DND-41 (cell line): ENCODE results near the gene SGCD.

ENCODE experiments used
- ATAC-seq: fragments of 200-7000 bp; cut with Tn5 transposase; 3 replicates; pipeline ENCODE4 v1.9.1; 2021; ENCODE audit warnings: low read depth; ENCODE audit not compliant: insufficient read depth
- DNase-seq: peaks from one replicate; pipeline ENCODE4 v3.0.0-alpha.2; 2020
- H2AFZ ChIP-seq: 2 replicates; pipeline ENCODE4 v1.6.0; 2012; ENCODE audit warnings: low read depth, low read length
- H3K27ac ChIP-seq: 2 replicates; pipeline ENCODE4 v1.5.1; 2012; ENCODE audit warnings: low read length, inconsistent platforms
- H3K27me3 ChIP-seq: fragments of 200-600 bp; sonication (generic); 2 replicates; pipeline ENCODE4 v1.6.0; 2012; ENCODE audit warnings: low read length, mild to moderate bottlenecking, inconsistent platforms; ENCODE audit not compliant: insufficient read depth, poor library complexity
- H3K36me3 ChIP-seq: 2 replicates; pipeline ENCODE4 v1.5.1; 2012; ENCODE audit warnings: low read length, inconsistent platforms; ENCODE audit not compliant: insufficient read depth
- H3K4me1 ChIP-seq: 2 replicates; pipeline ENCODE4 v1.5.1; 2012; ENCODE audit warnings: mild to moderate bottlenecking, low read length; ENCODE audit not compliant: insufficient read depth
- H3K4me2 ChIP-seq: 2 replicates; pipeline ENCODE4 v1.6.0; 2012; ENCODE audit warnings: mild to moderate bottlenecking, moderate library complexity, low read length, inconsistent platforms; ENCODE audit not compliant: insufficient read depth
- H3K4me3 ChIP-seq, 2 experiments: fragments of 200-600 bp in 1 of 2; shearing (Covaris generic) in 1 of 2; 2 replicates each; pipeline ENCODE4 v1.5.1; 2012 to 2016; ENCODE audit warnings: inconsistent platforms in 2 of 2, low read length in 2 of 2, mild to moderate bottlenecking in 2 of 2, low read depth in 1 of 2, moderate library complexity in 1 of 2
- H3K79me2 ChIP-seq: 2 replicates; pipeline ENCODE4 v1.6.0; 2012; ENCODE audit warnings: low read length, inconsistent platforms; ENCODE audit not compliant: insufficient read depth
- H3K9ac ChIP-seq: 2 replicates; pipeline ENCODE4 v1.6.0; 2012; ENCODE audit warnings: low read depth, mild to moderate bottlenecking, inconsistent platforms, low read length, moderate library complexity
- H3K9me3 ChIP-seq: 2 replicates; pipeline ENCODE4 v1.5.1; 2012; ENCODE audit warnings: low read length, moderate library complexity, mild to moderate bottlenecking, inconsistent platforms; ENCODE audit not compliant: insufficient read depth, severe bottlenecking
- H4K20me1 ChIP-seq: 2 replicates; pipeline ENCODE4 v1.6.0; 2012; ENCODE audit warnings: low read length; ENCODE audit not compliant: insufficient read depth
- EZH2 ChIP-seq: IDR thresholded peaks from 3 replicates; pipeline ENCODE4 v1.6.1; 2012; ENCODE audit warnings: borderline replicate concordance, low read depth, mild to moderate bottlenecking, moderate library complexity, low read length, inconsistent platforms; ENCODE audit not compliant: severe bottlenecking
- TF ChIP-seq, protein P1 (sequence below): IDR thresholded peaks from 2 replicates; pipeline ENCODE4 v1.5.1; 2012; ENCODE audit warnings: borderline replicate concordance, low read length, moderate library complexity, mild to moderate bottlenecking; ENCODE audit not compliant: poor library complexity, severe bottlenecking; ENCODE audit errors: extremely low read depth

The SGCD gene

DNA sequence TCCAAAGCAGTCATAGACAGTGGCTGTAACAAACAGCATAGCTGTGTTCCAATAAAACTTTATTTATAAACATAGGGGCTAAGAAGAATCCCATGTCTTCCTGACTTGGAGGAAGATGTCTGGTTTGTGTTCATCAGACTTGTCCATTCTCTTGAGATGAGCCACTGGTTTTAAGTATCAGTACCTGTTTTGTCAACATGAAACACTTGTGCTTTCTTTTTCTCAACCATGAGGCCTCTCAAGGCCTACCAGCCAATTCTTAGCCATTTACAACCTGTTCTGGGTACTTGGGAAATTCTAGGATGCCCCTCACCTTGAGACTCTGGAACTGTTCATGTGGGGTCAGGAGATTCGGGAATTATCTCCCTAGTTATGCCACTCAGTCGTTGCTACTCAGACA, 368.8 kb downstream of the SGCD start:
- no peak for ATAC-seq
- Histone ChIP-seq H3K9ac (no peak overlapping the region), H3K4me1 (no peaks in the 10 kb centered on the region), H3K27me3 (peaks cover 9% of the 10 kb centered on the region), H2AFZ (no peak overlapping the region), H3K79me2 (no peaks in the 10 kb centered on the region), H4K20me1 (no peaks in the 10 kb centered on the region), H3K36me3 (no peaks in the 10 kb centered on the region), H3K9me3 (no peaks in the 10 kb centered on the region), H3K4me3 (no peak overlapping the region), H3K27ac (no peak overlapping the region), H3K4me2 (no peak overlapping the region)
- DNase-seq, result no peak
- no peak for TF ChIP-seq EZH2
- TF ChIP-seq, protein P1, sequence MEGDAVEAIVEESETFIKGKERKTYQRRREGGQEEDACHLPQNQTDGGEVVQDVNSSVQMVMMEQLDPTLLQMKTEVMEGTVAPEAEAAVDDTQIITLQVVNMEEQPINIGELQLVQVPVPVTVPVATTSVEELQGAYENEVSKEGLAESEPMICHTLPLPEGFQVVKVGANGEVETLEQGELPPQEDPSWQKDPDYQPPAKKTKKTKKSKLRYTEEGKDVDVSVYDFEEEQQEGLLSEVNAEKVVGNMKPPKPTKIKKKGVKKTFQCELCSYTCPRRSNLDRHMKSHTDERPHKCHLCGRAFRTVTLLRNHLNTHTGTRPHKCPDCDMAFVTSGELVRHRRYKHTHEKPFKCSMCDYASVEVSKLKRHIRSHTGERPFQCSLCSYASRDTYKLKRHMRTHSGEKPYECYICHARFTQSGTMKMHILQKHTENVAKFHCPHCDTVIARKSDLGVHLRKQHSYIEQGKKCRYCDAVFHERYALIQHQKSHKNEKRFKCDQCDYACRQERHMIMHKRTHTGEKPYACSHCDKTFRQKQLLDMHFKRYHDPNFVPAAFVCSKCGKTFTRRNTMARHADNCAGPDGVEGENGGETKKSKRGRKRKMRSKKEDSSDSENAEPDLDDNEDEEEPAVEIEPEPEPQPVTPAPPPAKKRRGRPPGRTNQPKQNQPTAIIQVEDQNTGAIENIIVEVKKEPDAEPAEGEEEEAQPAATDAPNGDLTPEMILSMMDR, result no peak

DNA sequence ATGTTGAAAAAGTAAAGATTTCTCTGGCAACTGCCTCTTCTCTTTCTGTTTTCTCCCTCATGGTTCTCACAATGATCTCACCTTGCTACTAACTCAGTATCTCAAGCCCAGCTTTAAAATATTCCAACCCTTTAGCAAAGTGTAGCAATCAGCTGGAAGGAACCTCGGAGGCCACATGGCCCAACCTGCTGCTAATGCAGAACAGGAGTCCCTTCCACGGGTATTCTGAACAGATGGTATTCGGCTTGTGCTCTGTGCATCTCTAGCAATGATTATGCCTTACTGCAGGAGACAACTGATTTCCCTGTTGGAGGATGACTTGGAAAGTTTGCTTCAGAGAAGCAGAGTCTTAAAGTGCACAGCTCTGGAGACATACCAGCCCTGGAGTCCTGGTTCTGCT, 371.4 kb downstream of the SGCD start:
- Histone ChIP-seq H3K27ac (no peak overlapping the region), H3K9me3 (no peaks in the 10 kb centered on the region), H3K9ac (no peak overlapping the region), H3K79me2 (no peaks in the 10 kb centered on the region), H3K36me3 (no peaks in the 10 kb centered on the region), H3K4me2 (no peak overlapping the region), H3K4me3 (no peak overlapping the region), H4K20me1 (no peaks in the 10 kb centered on the region), H2AFZ (no peak overlapping the region), H3K4me1 (no peaks in the 10 kb centered on the region), H3K27me3 (peaks cover 4% of the 10 kb centered on the region)
- TF ChIP-seq, protein P1, result no peak
- TF ChIP-seq EZH2, result no peak
- DNase-seq, result no peak
- ATAC-seq, result no peak

DNA sequence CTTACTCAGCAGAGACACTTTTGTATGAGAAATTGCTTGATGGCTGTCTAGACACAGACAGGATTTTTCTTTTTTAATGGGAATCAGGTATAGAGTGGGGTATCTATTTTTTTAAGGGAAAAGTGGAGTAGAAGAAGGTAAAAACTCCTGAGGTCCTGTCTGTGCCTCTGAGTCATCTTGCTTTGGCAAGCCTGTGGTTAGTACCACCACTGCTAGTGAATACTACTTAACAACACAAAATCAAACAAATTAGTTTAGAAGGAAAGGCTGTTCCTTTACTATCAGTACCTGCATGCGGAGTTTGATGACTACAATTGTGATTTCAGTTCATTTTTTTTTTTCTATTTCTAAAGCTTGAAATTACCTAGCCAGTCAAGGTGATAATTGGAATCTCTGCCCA, 372.2 kb downstream of the SGCD start:
- ATAC-seq, result no peak
- no peak overlapping the region for H3K27ac ChIP-seq
- H4K20me1 ChIP-seq, result no peaks in the 10 kb centered on the region
- no peak for TF ChIP-seq EZH2
- TF ChIP-seq, protein P1, result no peak
- no peak for DNase-seq
- H3K79me2 ChIP-seq, result no peaks in the 10 kb centered on the region
- no peaks in the 10 kb centered on the region for H3K9me3 ChIP-seq
- H3K4me1 ChIP-seq, result no peaks in the 10 kb centered on the region
- no peak overlapping the region for H2AFZ ChIP-seq
- peaks cover 3% of the 10 kb centered on the region for H3K27me3 ChIP-seq
- no peak overlapping the region for H3K9ac ChIP-seq
- no peak overlapping the region for H3K4me3 ChIP-seq
- H3K36me3 ChIP-seq, result no peaks in the 10 kb centered on the region
- no peak overlapping the region for H3K4me2 ChIP-seq

- H3K79me2 ChIP-seq, result no peaks in the 10 kb centered on the region
- no peak overlapping the region for H3K4me3 ChIP-seq
- H3K9ac ChIP-seq, result no peak overlapping the region
- no peaks in the 10 kb centered on the region for H3K9me3 ChIP-seq
- no peaks in the 10 kb centered on the region for H4K20me1 ChIP-seq
- H3K4me2 ChIP-seq, result no peak overlapping the region
- H3K27me3 ChIP-seq, result peaks cover 2% of the 10 kb centered on the region
- H2AFZ ChIP-seq, result no peak overlapping the region
- no peak for ATAC-seq
- no peak for TF ChIP-seq EZH2
- TF ChIP-seq, protein P1, result no peak
- H3K36me3 ChIP-seq, result no peaks in the 10 kb centered on the region
- H3K27ac ChIP-seq, result no peak overlapping the region
- no peak for DNase-seq
- no peaks in the 10 kb centered on the region for H3K4me1 ChIP-seq
These were observed 377.2 kb downstream of the SGCD start for GRCh38 chr5:156704139-156704538.
